Upper lobe of left lung (tissue), 6 donors: ENCODE data around the gene FMN2. TPM values are rescaled to one million over a fixed set of nuclear protein-coding genes. Genes with fewer than 3 reads are reported as not detected.

Experiments used
- ATAC-seq, 2 donors: fragments of 200-7000 bp; cut with Tn5 transposase; one replicate each; pipeline ENCODE4 v1.9.1; 2022; ENCODE audit warnings: mild to moderate bottlenecking in 2 of 2, moderate library complexity in 2 of 2; ENCODE audit not compliant: low FRiP score in 2 of 2
- DNase-seq, 2 donors: peaks; one replicate each; pipeline ENCODE4 v3.0.0-alpha.2; 2019 to 2020
- H3K27ac ChIP-seq, 4 donors: fragments of 200-600 bp; sonication (generic); one replicate each; pipeline ENCODE4 v1.5.1; 2016 to 2019
- H3K27me3 ChIP-seq, 4 donors: fragments of 200-600 bp; sonication (generic); one replicate each; pipeline ENCODE4 v1.5.1; 2017 to 2019
- H3K36me3 ChIP-seq, 4 donors: fragments of 200-600 bp; sonication (generic); one replicate each; pipeline ENCODE4 v1.5.1; 2016 to 2019
- H3K4me1 ChIP-seq, 4 donors: fragments of 200-600 bp; sonication (generic); one replicate each; pipeline ENCODE4 v1.5.1; 2018 to 2019
- H3K4me3 ChIP-seq, 4 donors: fragments of 200-600 bp; sonication (generic); one replicate each; pipeline ENCODE4 v1.5.1; 2017 to 2019; ENCODE audit warnings: mild to moderate bottlenecking in 2 of 4, moderate library complexity in 1 of 4
- H3K9me3 ChIP-seq, 4 donors: fragments of 200-600 bp; sonication (generic); one replicate each; pipeline ENCODE4 v1.5.1; 2018 to 2019
- CTCF ChIP-seq, 6 experiments: fragments of 450-650 bp in 4 of 6; fragments of 200-600 bp in 2 of 6; sonication (generic) in 2 of 6; IDR thresholded peaks; one replicate each; pipeline ENCODE4 v1.5.1; 2016 to 2019; ENCODE audit warnings: antibody characterized with exemption in 6 of 6
- EP300 ChIP-seq, 4 donors: sonication (generic); formaldehyde crosslinking; IDR thresholded peaks; one replicate each; pipeline ENCODE4 v1.5.1; 2017; ENCODE audit warnings: antibody characterized with exemption in 4 of 4, control low read depth in 2 of 4
- POLR2A ChIP-seq, 4 donors: fragments of 450-650 bp; IDR thresholded peaks; one replicate each; pipeline ENCODE4 v1.5.1; 2016 to 2017; ENCODE audit warnings: antibody characterized with exemption in 4 of 4, mild to moderate bottlenecking in 2 of 4
- POLR2AphosphoS5 ChIP-seq, 2 donors: sonication (generic); formaldehyde crosslinking; IDR thresholded peaks; one replicate each; pipeline ENCODE4 v1.5.1; 2017; ENCODE audit warnings: antibody characterized with exemption in 2 of 2
- WGBS, 2 donors: methylation state at CpG; one replicate each; pipeline ENCODE4 v1.1.5; 2017 to 2018; 5-methylcytosine and 5-hydroxymethylcytosine counted together
- total RNA-seq, 6 donors: library from RNA; depleted of rRNA in 4 of 6; stranded (reverse); fragments of >200 nt in 4 of 6; gene quantifications; one replicate each; pipeline versions ENCODE4 v1.1.0 to v1.2.1, GENCODE V29; 2016 to 2021
- donor health status: DM: no; HTN: no; CAD: no; lungs with moderate emphysema.
- donor health status: DM: no; HTN: yes; CAD: no; lungs with severe emphysema.

Gene FMN2
- total RNA-seq, 6 donors from 2014 or later = 0.06 to 1.0 (median 0.54) TPM; not detected in 1

GRCh38 chr1:240487493-240487892 is 395.8 kb downstream of the FMN2 start:
- no peak for ATAC-seq

GRCh38 chr1:240491156-240491555 is 399.5 kb downstream of the FMN2 start:
- no peak for ATAC-seq
- 64 to 72% methylated on average over 5 of the region's 5 CpGs for WGBS, 2 donors
- no peak for DNase-seq
- no peaks in the 10 kb centered on the region for H3K9me3 ChIP-seq
- H3K4me1 ChIP-seq = no peaks in the 10 kb centered on the region
- no peaks in the 10 kb centered on the region for H3K27me3 ChIP-seq
- H3K4me3 ChIP-seq = no peak overlapping the region
- H3K36me3 ChIP-seq = no peaks in the 10 kb centered on the region
- H3K27ac ChIP-seq = no peak overlapping the region
- TF ChIP-seq EP300 (IDR thresholded peaks at IDR 0.05) (no peak), CTCF (IDR thresholded peaks at IDR 0.05) (no peak), POLR2AphosphoS5 (IDR thresholded peaks at IDR 0.05) (no peak), POLR2A (IDR thresholded peaks at IDR 0.05) (no peak)

More at GRCh38 chr1:240487493-240487892, 395.8 kb downstream of the FMN2 start:
- H3K9me3 ChIP-seq = no peaks in the 10 kb centered on the region
- DNase-seq = no peak
- H3K27ac ChIP-seq = no peak overlapping the region
- H3K4me1 ChIP-seq = no peaks in the 10 kb centered on the region
- no peak for TF ChIP-seq EP300 (IDR thresholded peaks at IDR 0.05)
- no peak for TF ChIP-seq POLR2A (IDR thresholded peaks at IDR 0.05)
- TF ChIP-seq POLR2AphosphoS5 (IDR thresholded peaks at IDR 0.05) = no peak
- no peak for TF ChIP-seq CTCF (IDR thresholded peaks at IDR 0.05)
- 70 to 81% methylated on average over 3 of the region's 3 CpGs for WGBS, 2 donors
- H3K36me3 ChIP-seq = no peaks in the 10 kb centered on the region
- H3K4me3 ChIP-seq = no peak overlapping the region
- no peaks in the 10 kb centered on the region for H3K27me3 ChIP-seq

GRCh38 chr1:240491796-240492195 is 400.1 kb downstream of the FMN2 start:
- H3K4me3 ChIP-seq = no peak overlapping the region
- DNase-seq = no peak
- no peaks in the 10 kb centered on the region for H3K36me3 ChIP-seq
- 82% methylated on average over 7 of the region's 7 CpGs for WGBS, 2 donors
- TF ChIP-seq EP300 (IDR thresholded peaks at IDR 0.05) (no peak), CTCF (IDR thresholded peaks at IDR 0.05) (no peak), POLR2A (IDR thresholded peaks at IDR 0.05) (no peak), POLR2AphosphoS5 (IDR thresholded peaks at IDR 0.05) (no peak)
- no peaks in the 10 kb centered on the region for H3K9me3 ChIP-seq
- H3K27me3 ChIP-seq = no peaks in the 10 kb centered on the region
- no peak overlapping the region for H3K27ac ChIP-seq
- no peaks in the 10 kb centered on the region for H3K4me1 ChIP-seq
- ATAC-seq = no peak

- no peaks in the 10 kb centered on the region for H3K4me1 ChIP-seq
- peak in 1 of 2 donors; percentile 80 for DNase-seq
- H3K27ac ChIP-seq = no peak overlapping the region
- H3K36me3 ChIP-seq = no peaks in the 10 kb centered on the region
- TF ChIP-seq CTCF (IDR thresholded peaks at IDR 0.05) = peak in 1 of 6 experiments; percentile 34
- TF ChIP-seq POLR2A (IDR thresholded peaks at IDR 0.05) = no peak
- no peak for TF ChIP-seq POLR2AphosphoS5 (IDR thresholded peaks at IDR 0.05)
- no peak for TF ChIP-seq EP300 (IDR thresholded peaks at IDR 0.05)
- 67 to 73% methylated on average over 21 to 48 of the region's 52 CpGs for WGBS, 2 donors
- H3K4me3 ChIP-seq = peak overlapping the region in 2 of 4 donors; percentile 10 to 17
- no peaks in the 10 kb centered on the region for H3K9me3 ChIP-seq
- ATAC-seq = peak; percentile 46 to 48
- H3K27me3 ChIP-seq = no peaks in the 10 kb centered on the region
These were observed 401.3 kb downstream of the FMN2 start for GRCh38 chr1:240492832-240493440.

- H3K4me1 ChIP-seq = no peaks in the 10 kb centered on the region
- no peaks in the 10 kb centered on the region for H3K9me3 ChIP-seq
- ATAC-seq (no peak), DNase-seq (no peak)
- no peaks in the 10 kb centered on the region for H3K27me3 ChIP-seq
- H3K36me3 ChIP-seq = no peaks in the 10 kb centered on the region
- no peak overlapping the region for H3K27ac ChIP-seq
- no peak overlapping the region for H3K4me3 ChIP-seq
- TF ChIP-seq CTCF (IDR thresholded peaks at IDR 0.05) (no peak), EP300 (IDR thresholded peaks at IDR 0.05) (no peak), POLR2A (IDR thresholded peaks at IDR 0.05) (no peak), POLR2AphosphoS5 (IDR thresholded peaks at IDR 0.05) (no peak)
- 69 to 78% methylated on average over 4 of the region's 4 CpGs for WGBS, 2 donors
These were observed 403.9 kb downstream of the FMN2 start for GRCh38 chr1:240495601-240496000.
